ENCODE results near the gene POLRMT. TPM values are rescaled to one million over a fixed set of nuclear protein-coding genes. Genes with fewer than 3 reads are reported as not detected.
A peak's percentile ranks its signal among the peaks of the same experiment; 100 is the strongest.

POLRMT gene
- total RNA-seq, 2 donors from 2014 or later = 34.7 to 106 TPM

- peak overlapping the region; percentile 90 to 98 for H3K27ac ChIP-seq
- intact Hi-C loops (cut with DNase I) = no loop called here
- H3K9me3 ChIP-seq = no peaks in the 10 kb centered on the region
- DNase-seq (ENCODE audit: low spot score) = no peak
- peaks cover 11% of the 10 kb centered on the region for H3K4me1 ChIP-seq (replicated peaks)
- H3K36me3 ChIP-seq = no peaks in the 10 kb centered on the region
- TF ChIP-seq POLR2AphosphoS5 (IDR thresholded peaks at IDR 0.05) (no peak), POLR2A (IDR thresholded peaks at IDR 0.05) (peak; percentile 28)
- H3K27me3 ChIP-seq (replicated peaks; ENCODE audit: insufficient read depth) = no peaks in the 10 kb centered on the region
- WGBS = 7% methylated on average over 36 of the region's 69 CpGs
- peak overlapping the region; percentile 96 for H3K4me3 ChIP-seq
These were observed 46.3 kb upstream of the POLRMT start for GRCh38 chr19:679418-680286.

DNA sequence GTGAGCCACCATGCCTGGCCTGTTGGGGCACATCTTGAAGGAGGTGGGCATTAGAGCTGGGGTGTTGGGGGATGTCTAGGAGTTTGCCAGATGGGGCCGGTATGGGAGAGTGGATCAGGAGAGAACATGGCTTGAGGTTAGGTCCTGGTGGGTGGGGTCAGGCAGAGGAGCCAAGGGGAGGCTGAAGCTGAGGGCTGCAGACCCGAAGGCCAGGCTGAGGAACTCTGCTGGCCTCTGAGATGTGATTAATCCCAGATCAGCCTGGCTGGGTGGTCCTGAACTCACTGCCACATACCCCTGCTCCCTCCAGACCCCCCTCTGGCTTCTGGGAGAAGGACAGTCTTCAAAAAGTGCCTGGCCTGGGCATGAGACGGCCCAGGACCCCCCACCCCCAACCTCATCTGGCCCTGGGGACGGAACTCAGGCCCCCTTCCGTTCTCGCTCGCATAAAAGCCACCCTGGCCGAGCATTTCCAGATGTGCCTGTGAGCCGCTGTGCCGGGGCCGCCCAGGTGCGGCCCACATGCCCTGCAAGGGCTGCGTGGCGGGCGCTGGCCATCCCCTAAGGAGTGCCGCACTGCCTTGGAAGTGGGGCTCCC is 45.6 kb upstream of the POLRMT start:
- Histone ChIP-seq H3K9me3 (no peaks in the 10 kb centered on the region), H3K27me3 (replicated peaks; ENCODE audit: insufficient read depth) (no peaks in the 10 kb centered on the region), H3K27ac (peak overlapping the region; percentile 90 to 98), H3K4me1 (replicated peaks) (peaks cover 11% of the 10 kb centered on the region), H3K36me3 (no peaks in the 10 kb centered on the region), H3K4me3 (peak overlapping the region in 1 of 2 donors; percentile 96)
- no peak for TF ChIP-seq POLR2AphosphoS5 (IDR thresholded peaks at IDR 0.05)
- no peak for TF ChIP-seq CTCF (IDR thresholded peaks at IDR 0.05)
- no peak for TF ChIP-seq POLR2A (IDR thresholded peaks at IDR 0.05)
- no peak for DNase-seq (ENCODE audit: low spot score)
- intact Hi-C loops (cut with DNase I) = no loop called here
- WGBS = 93% methylated on average over 16 of the region's 16 CpGs

DNA sequence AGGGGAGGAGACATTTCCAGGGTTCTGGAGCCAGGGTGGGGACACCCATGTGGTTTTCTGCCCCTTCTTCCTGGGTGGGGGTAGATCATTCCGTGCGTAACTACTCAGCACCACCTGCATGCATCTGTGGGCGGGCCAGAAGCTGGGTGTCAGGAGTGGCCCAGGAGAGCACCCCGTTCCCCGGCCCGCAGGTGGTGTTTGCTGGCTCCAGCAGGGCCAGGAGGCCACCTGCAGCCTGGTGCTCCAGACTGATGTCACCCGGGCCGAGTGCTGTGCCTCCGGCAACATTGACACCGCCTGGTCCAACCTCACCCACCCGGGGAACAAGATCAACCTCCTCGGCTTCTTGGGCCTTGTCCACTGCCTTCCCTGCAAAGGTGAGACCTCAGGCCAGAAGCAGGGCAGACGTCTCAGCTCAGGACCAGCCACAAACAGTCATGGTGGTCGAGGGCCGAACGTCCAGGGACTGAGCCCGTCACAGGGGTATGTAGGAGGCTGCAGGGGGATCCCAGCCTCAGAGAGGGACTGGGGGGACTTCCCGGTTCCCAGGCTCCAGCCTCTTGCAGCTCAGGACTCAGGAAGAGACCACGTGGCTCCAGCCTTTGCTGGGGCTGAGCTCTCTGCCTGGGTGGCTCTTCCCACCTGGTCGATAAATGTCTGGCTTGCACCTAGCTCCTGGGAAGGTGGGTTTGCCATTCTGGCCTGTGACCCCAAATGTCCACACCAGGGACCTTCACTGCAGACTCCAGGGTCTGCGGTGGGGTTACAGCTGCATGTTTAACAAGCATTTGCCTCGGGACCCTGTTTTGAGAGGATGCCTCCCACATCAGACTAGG is 44.5 kb upstream of the POLRMT start:
- DNase-seq (ENCODE audit: low spot score) = no peak
- Histone ChIP-seq H3K36me3 (no peaks in the 10 kb centered on the region), H3K27ac (peak overlapping the region; percentile 69 to 75), H3K4me1 (replicated peaks) (peaks cover 11% of the 10 kb centered on the region), H3K27me3 (replicated peaks; ENCODE audit: insufficient read depth) (no peaks in the 10 kb centered on the region), H3K9me3 (no peaks in the 10 kb centered on the region), H3K4me3 (peak overlapping the region; percentile 37 to 46)
- TF ChIP-seq POLR2A (IDR thresholded peaks at IDR 0.05) (no peak), CTCF (IDR thresholded peaks at IDR 0.05) (no peak), POLR2AphosphoS5 (IDR thresholded peaks at IDR 0.05) (no peak)
- WGBS = 41% methylated on average over 22 of the region's 22 CpGs
- intact Hi-C loops (cut with DNase I) = no loop called here

DNA sequence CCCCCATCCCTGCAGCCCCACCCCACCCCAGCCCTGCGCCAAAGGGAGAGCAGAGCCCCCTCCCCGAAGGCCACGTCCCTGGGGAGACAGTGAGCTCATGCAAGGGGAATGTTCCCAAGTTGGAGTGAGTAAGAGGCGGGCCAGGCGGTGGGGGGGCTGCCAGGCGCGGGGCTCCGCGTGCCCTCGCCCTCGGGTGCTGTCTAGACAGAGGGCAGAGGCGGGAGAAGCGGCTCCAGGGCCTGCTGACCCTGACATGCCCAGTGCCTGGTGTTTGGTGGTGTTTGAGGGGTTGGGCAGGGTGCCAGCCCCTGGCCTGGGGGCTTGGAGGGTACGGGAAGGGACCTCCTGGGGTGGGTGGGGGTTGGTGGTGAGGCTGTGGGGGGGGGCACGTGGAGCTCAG is 43.9 kb upstream of the POLRMT start:
- H3K27ac ChIP-seq = peak overlapping the region; percentile 69 to 75
- no peak for DNase-seq (ENCODE audit: low spot score)
- H3K4me1 ChIP-seq (replicated peaks) = peaks cover 11% of the 10 kb centered on the region
- intact Hi-C loops (cut with DNase I) = no loop called here
- WGBS = 5% methylated on average over 15 of the region's 15 CpGs
- no peaks in the 10 kb centered on the region for H3K36me3 ChIP-seq
- no peak for TF ChIP-seq CTCF (IDR thresholded peaks at IDR 0.05)
- peak; percentile 42 for TF ChIP-seq POLR2AphosphoS5 (IDR thresholded peaks at IDR 0.05)
- TF ChIP-seq POLR2A (IDR thresholded peaks at IDR 0.05) = peak; percentile 41
- H3K9me3 ChIP-seq = no peaks in the 10 kb centered on the region
- peak overlapping the region; percentile 37 to 46 for H3K4me3 ChIP-seq
- H3K27me3 ChIP-seq (replicated peaks; ENCODE audit: insufficient read depth) = no peaks in the 10 kb centered on the region

Measured in prostate gland (tissue), 2 donors.